B cell (primary cell): ENCODE measurements around the gene HHIPL1.

ENCODE experiments used
- EZH2 ChIP-seq: IDR thresholded peaks from 2 replicates; pipeline ENCODE4 v1.6.1; 2012; ENCODE audit warnings: borderline replicate concordance, low read depth, mild to moderate bottlenecking, moderate library complexity, low read length; ENCODE audit not compliant: insufficient read depth, poor library complexity, severe bottlenecking
- TF ChIP-seq, protein P1 (sequence below): fragments of 200-600 bp; IDR thresholded peaks from one replicate; pipeline ENCODE4 v1.8.0; 2022; ENCODE audit warnings: antibody characterized with exemption, mild to moderate bottlenecking

DNA sequence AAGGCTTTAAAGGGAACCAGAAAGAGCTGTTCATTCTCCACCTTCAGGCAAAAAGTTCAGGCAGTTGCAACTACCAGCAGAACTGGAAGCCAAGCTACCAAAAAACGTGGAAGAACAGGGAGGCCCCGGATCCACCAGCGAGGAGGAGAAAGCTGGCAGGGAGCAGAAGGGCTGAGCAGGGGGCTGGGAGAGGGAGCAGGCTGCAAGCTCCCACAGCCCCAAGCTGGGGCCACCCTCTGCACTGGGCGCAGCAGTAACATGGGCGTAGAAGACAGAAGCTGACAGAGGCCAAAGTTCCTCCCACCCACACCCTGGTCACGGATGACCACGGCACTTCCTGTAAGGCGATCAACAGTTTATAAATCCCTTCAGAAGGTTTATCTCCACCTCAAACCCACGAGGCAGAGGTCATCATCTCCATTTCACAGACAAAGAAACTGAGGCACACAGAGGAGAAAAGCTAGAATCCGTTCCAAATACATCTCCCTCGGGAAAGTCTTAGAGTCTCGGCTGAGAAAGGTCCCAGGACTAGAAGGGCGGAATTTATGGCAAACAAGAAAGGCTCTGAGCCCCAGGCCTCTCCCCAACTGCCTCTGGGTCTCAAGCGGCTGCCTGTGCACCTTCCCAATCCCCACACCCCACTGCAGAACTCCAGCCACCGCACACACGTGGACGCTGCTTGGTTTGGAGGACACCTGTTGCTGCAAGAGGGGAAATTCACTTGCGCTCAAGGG, 42.7 kb upstream of the HHIPL1 start:
- TF ChIP-seq, protein P1, sequence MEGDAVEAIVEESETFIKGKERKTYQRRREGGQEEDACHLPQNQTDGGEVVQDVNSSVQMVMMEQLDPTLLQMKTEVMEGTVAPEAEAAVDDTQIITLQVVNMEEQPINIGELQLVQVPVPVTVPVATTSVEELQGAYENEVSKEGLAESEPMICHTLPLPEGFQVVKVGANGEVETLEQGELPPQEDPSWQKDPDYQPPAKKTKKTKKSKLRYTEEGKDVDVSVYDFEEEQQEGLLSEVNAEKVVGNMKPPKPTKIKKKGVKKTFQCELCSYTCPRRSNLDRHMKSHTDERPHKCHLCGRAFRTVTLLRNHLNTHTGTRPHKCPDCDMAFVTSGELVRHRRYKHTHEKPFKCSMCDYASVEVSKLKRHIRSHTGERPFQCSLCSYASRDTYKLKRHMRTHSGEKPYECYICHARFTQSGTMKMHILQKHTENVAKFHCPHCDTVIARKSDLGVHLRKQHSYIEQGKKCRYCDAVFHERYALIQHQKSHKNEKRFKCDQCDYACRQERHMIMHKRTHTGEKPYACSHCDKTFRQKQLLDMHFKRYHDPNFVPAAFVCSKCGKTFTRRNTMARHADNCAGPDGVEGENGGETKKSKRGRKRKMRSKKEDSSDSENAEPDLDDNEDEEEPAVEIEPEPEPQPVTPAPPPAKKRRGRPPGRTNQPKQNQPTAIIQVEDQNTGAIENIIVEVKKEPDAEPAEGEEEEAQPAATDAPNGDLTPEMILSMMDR, result no peak
- TF ChIP-seq EZH2, result no peak
